Upper lobe of left lung (tissue), 6 donors: ENCODE results near the gene RNF26. TPM values are rescaled to one million over a fixed set of nuclear protein-coding genes. Genes with fewer than 3 reads are reported as not detected.
A peak's percentile ranks its signal among the peaks of the same experiment; 100 is the strongest.
"Not testable (repeated sequence)": the region's sequence is repeated elsewhere in the genome, so short reads cannot be mapped to it uniquely, and the experiment has no call there.

Experiments
- ATAC-seq, 2 donors: fragments of 200-7000 bp; cut with Tn5 transposase; one replicate each; pipeline ENCODE4 v1.9.1; 2022; ENCODE audit warnings: mild to moderate bottlenecking in 2 of 2, moderate library complexity in 2 of 2; ENCODE audit not compliant: low FRiP score in 2 of 2
- DNase-seq, 2 donors: peaks; one replicate each; pipeline ENCODE4 v3.0.0-alpha.2; 2019 to 2020
- H3K27ac ChIP-seq, 4 donors: fragments of 200-600 bp; sonication (generic); one replicate each; pipeline ENCODE4 v1.5.1; 2016 to 2019
- H3K27me3 ChIP-seq, 4 donors: fragments of 200-600 bp; sonication (generic); one replicate each; pipeline ENCODE4 v1.5.1; 2017 to 2019
- H3K36me3 ChIP-seq, 4 donors: fragments of 200-600 bp; sonication (generic); one replicate each; pipeline ENCODE4 v1.5.1; 2016 to 2019
- H3K4me1 ChIP-seq, 4 donors: fragments of 200-600 bp; sonication (generic); one replicate each; pipeline ENCODE4 v1.5.1; 2018 to 2019
- H3K4me3 ChIP-seq, 4 donors: fragments of 200-600 bp; sonication (generic); one replicate each; pipeline ENCODE4 v1.5.1; 2017 to 2019; ENCODE audit warnings: mild to moderate bottlenecking in 2 of 4, moderate library complexity in 1 of 4
- H3K9me3 ChIP-seq, 4 donors: fragments of 200-600 bp; sonication (generic); one replicate each; pipeline ENCODE4 v1.5.1; 2018 to 2019
- CTCF ChIP-seq, 6 experiments: fragments of 450-650 bp in 4 of 6; fragments of 200-600 bp in 2 of 6; sonication (generic) in 2 of 6; IDR thresholded peaks; one replicate each; pipeline ENCODE4 v1.5.1; 2016 to 2019; ENCODE audit warnings: antibody characterized with exemption in 6 of 6
- EP300 ChIP-seq, 4 donors: sonication (generic); formaldehyde crosslinking; IDR thresholded peaks; one replicate each; pipeline ENCODE4 v1.5.1; 2017; ENCODE audit warnings: antibody characterized with exemption in 4 of 4, control low read depth in 2 of 4
- POLR2A ChIP-seq, 4 donors: fragments of 450-650 bp; IDR thresholded peaks; one replicate each; pipeline ENCODE4 v1.5.1; 2016 to 2017; ENCODE audit warnings: antibody characterized with exemption in 4 of 4, mild to moderate bottlenecking in 2 of 4
- POLR2AphosphoS5 ChIP-seq, 2 donors: sonication (generic); formaldehyde crosslinking; IDR thresholded peaks; one replicate each; pipeline ENCODE4 v1.5.1; 2017; ENCODE audit warnings: antibody characterized with exemption in 2 of 2
- WGBS, 2 donors: methylation state at CpG; one replicate each; pipeline ENCODE4 v1.1.5; 2017 to 2018; 5-methylcytosine and 5-hydroxymethylcytosine counted together
- total RNA-seq, 6 donors: library from RNA; depleted of rRNA in 4 of 6; stranded (reverse); fragments of >200 nt in 4 of 6; gene quantifications; one replicate each; pipeline versions ENCODE4 v1.1.0 to v1.2.1, GENCODE V29; 2016 to 2021
- donor health status: DM: no; HTN: no; CAD: no; lungs with moderate emphysema.
- donor health status: DM: no; HTN: yes; CAD: no; lungs with severe emphysema.

Gene RNF26
- total RNA-seq, 6 donors from 2014 or later, result 5.2 to 25.5 (median 14.8) TPM

GRCh38 chr11:119380827-119381180, 46.5 kb downstream of the RNF26 start:
- no peak for ATAC-seq
- TF ChIP-seq EP300 (IDR thresholded peaks at IDR 0.05) (no peak), POLR2AphosphoS5 (IDR thresholded peaks at IDR 0.05) (no peak), CTCF (IDR thresholded peaks at IDR 0.05) (no peak), POLR2A (IDR thresholded peaks at IDR 0.05) (no peak)
- Histone ChIP-seq H3K27me3 (no peaks in the 10 kb centered on the region), H3K36me3 (no peaks in the 10 kb centered on the region), H3K4me3 (peak overlapping the region; percentile 4 to 54 (median 40)), H3K27ac (peak overlapping the region in 2 of 4 donors; percentile 57 to 73), H3K9me3 (no peaks in the 10 kb centered on the region), H3K4me1 (peaks cover 20 to 27% (median 24%) of the 10 kb centered on the region in 4 donors)
- no peak for DNase-seq
- WGBS, 2 donors, result 11 to 14% methylated on average over 4 to 10 of the region's 10 CpGs

- peak within 1 kb of the TSS in 2 of 4 donors; percentile 57 to 73 for H3K27ac ChIP-seq
- 0 to 1% methylated on average over 24 to 54 of the region's 54 CpGs for WGBS, 2 donors
Observed at GRCh38 chr11:119381181-119381988, 47.1 kb downstream of the RNF26 start, which contains the start of gene USP2. TSS of gene USP2 (minus strand) at chr11:119381690. CDS start at chr11:119373480, 8,210 bp downstream.

GRCh38 chr11:119382101-119382500, 47.8 kb downstream of the RNF26 start:
- Histone ChIP-seq H3K4me3 (peak overlapping the region; percentile 18 to 54 (median 40)), H3K4me1 (peaks cover 9 to 18% (median 15%) of the 10 kb centered on the region in 4 donors), H3K9me3 (no peaks in the 10 kb centered on the region), H3K27me3 (no peaks in the 10 kb centered on the region), H3K36me3 (no peaks in the 10 kb centered on the region), H3K27ac (no peak overlapping the region)
- ATAC-seq, result no peak
- WGBS, 2 donors, result 9 to 10% methylated on average over 9 of the region's 9 CpGs
- TF ChIP-seq EP300 (IDR thresholded peaks at IDR 0.05) (no peak), POLR2AphosphoS5 (IDR thresholded peaks at IDR 0.05) (no peak), POLR2A (IDR thresholded peaks at IDR 0.05) (no peak), CTCF (IDR thresholded peaks at IDR 0.05) (no peak)
- DNase-seq, result no peak

More at GRCh38 chr11:119381181-119381988, 47.1 kb downstream of the RNF26 start, which contains the start of gene USP2:
- H3K27me3 ChIP-seq, result no peaks in the 10 kb centered on the region
- H3K9me3 ChIP-seq, result no peaks in the 10 kb centered on the region
- peak within 1 kb of the TSS; percentile 18 to 54 (median 40) for H3K4me3 ChIP-seq
- DNase-seq (peak; percentile 98 to 99), ATAC-seq (peak; percentile 96 to 97)
- no peaks in the 10 kb centered on the region for H3K36me3 ChIP-seq
- TF ChIP-seq POLR2A (IDR thresholded peaks at IDR 0.05), result peak in 2 of 4 donors; percentile 24 to 54
- peak; percentile 72 to 98 (median 96) for TF ChIP-seq CTCF (IDR thresholded peaks at IDR 0.05)
- TF ChIP-seq EP300 (IDR thresholded peaks at IDR 0.05), result peak in 1 of 4 donors; percentile 81
- peak in 1 of 2 donors; percentile 65 for TF ChIP-seq POLR2AphosphoS5 (IDR thresholded peaks at IDR 0.05)
- H3K4me1 ChIP-seq, result peaks cover 14 to 21% (median 19%) of the 10 kb centered on the region in 4 donors

GRCh38 chr11:119382513-119382912, 48.2 kb downstream of the RNF26 start:
- not testable (repeated sequence) for H3K9me3 ChIP-seq, H3K4me3 ChIP-seq, H3K27me3 ChIP-seq, ATAC-seq, DNase-seq, H3K27ac ChIP-seq, H3K36me3 ChIP-seq
- WGBS, 2 donors, result 86 to 91% methylated on average over 14 of the region's 14 CpGs
- peaks cover 9 to 18% (median 15%) of the 10 kb centered on the region in 4 donors for H3K4me1 ChIP-seq

GRCh38 chr11:119384332-119384731, 50.0 kb downstream of the RNF26 start:
- H3K27me3 ChIP-seq, result no peaks in the 10 kb centered on the region
- no peaks in the 10 kb centered on the region for H3K36me3 ChIP-seq
- ATAC-seq (no peak), DNase-seq (no peak)
- no peak overlapping the region for H3K4me3 ChIP-seq
- no peaks in the 10 kb centered on the region for H3K9me3 ChIP-seq
- TF ChIP-seq CTCF (IDR thresholded peaks at IDR 0.05) (no peak), POLR2AphosphoS5 (IDR thresholded peaks at IDR 0.05) (no peak), EP300 (IDR thresholded peaks at IDR 0.05) (no peak), POLR2A (IDR thresholded peaks at IDR 0.05) (no peak)
- H3K4me1 ChIP-seq, result peaks cover 9 to 18% (median 15%) of the 10 kb centered on the region in 4 donors
- no peak overlapping the region for H3K27ac ChIP-seq
- 84 to 94% methylated on average over 2 of the region's 2 CpGs for WGBS, 2 donors
